NOMO-1 treated with dmso at 0.1 percent for 144 hours (cell line): ENCODE data around the gene VENTX.

Source experiments
- DNase-seq: peaks from one replicate; lab custom pipeline; 2025; ENCODE audit not compliant: unreplicated experiment; lab: John Stamatoyannopoulos, UW

The VENTX gene

GRCh38 chr10:133235265-133235855 is 2.3 kb upstream of the VENTX start:
- DNase-seq: no peak

- DNase-seq: no peak
Measured at GRCh38 chr10:133235932-133236331, 1.7 kb upstream of the VENTX start.

- DNase-seq: no peak
Measured at GRCh38 chr10:133236401-133237240, 1.0 kb upstream of the VENTX start.

- DNase-seq: no peak
Measured at GRCh38 chr10:133237241-133237587, 441 bp upstream of the VENTX start.

GRCh38 chr10:133238466-133238804 is 780 bp downstream of the VENTX start:
- no peak for DNase-seq

GRCh38 chr10:133239990-133240389 is 2.3 kb downstream of the VENTX start:
- DNase-seq: no peak

GRCh38 chr10:133241501-133242205 is 4.0 kb downstream of the VENTX start:
- DNase-seq: no peak

GRCh38 chr10:133242611-133243356 is 5.1 kb downstream of the VENTX start:
- DNase-seq: no peak

- DNase-seq: no peak
Measured at GRCh38 chr10:133243593-133243992, 5.9 kb downstream of the VENTX start.

GRCh38 chr10:133245439-133246235 is 8.0 kb downstream of the VENTX start:
- no peak for DNase-seq

GRCh38 chr10:133246236-133246626 is 8.6 kb downstream of the VENTX start:
- DNase-seq: no peak

GRCh38 chr10:133247681-133248333 is 10.2 kb downstream of the VENTX start:
- DNase-seq: no peak

- no peak for DNase-seq
Measured at GRCh38 chr10:133248334-133248715, 10.7 kb downstream of the VENTX start.

GRCh38 chr10:133249094-133249780 is 11.6 kb downstream of the VENTX start:
- DNase-seq: no peak

GRCh38 chr10:133249975-133250754 is 12.5 kb downstream of the VENTX start:
- no peak for DNase-seq

- no peak for DNase-seq
Measured at GRCh38 chr10:133251388-133252222, 13.9 kb downstream of the VENTX start.

- DNase-seq: no peak
Measured at GRCh38 chr10:133252223-133252552, 14.5 kb downstream of the VENTX start.

GRCh38 chr10:133253361-133253955 is 15.8 kb downstream of the VENTX start:
- DNase-seq: peak; percentile 30
